WI38 (cell line): ENCODE measurements around the gene FYN.
A peak's percentile ranks its signal among the peaks of the same experiment; 100 is the strongest.

Source experiments
- H3K4me3 ChIP-seq: 2 replicates; pipeline ENCODE4 v1.5.1; 2011; ENCODE audit warnings: low read depth, mild to moderate bottlenecking, control low read depth, low read length
- CTCF ChIP-seq: IDR thresholded peaks from 2 replicates; pipeline ENCODE4 v1.5.1; 2012; ENCODE audit warnings: low read depth, mild to moderate bottlenecking, control low read depth, low read length

The FYN gene

GRCh38 chr6:111710911-111711310 lies 162.3 kb downstream of the FYN start:
- no peak overlapping the region for H3K4me3 ChIP-seq
- TF ChIP-seq CTCF: no peak

GRCh38 chr6:111710439-111710838 lies 162.8 kb downstream of the FYN start:
- no peak for TF ChIP-seq CTCF
- no peak overlapping the region for H3K4me3 ChIP-seq

- peak; percentile 26; the same call in 1 of the 2 replicates for TF ChIP-seq CTCF
- H3K4me3 ChIP-seq: no peak overlapping the region
Observed at GRCh38 chr6:111709615-111710398, 163.4 kb downstream of the FYN start.

- no peak for TF ChIP-seq CTCF
- H3K4me3 ChIP-seq: no peak overlapping the region
Observed at GRCh38 chr6:111709201-111709600, 164.1 kb downstream of the FYN start.

- H3K4me3 ChIP-seq: no peak overlapping the region
- TF ChIP-seq CTCF: no peak
Observed at GRCh38 chr6:111707773-111708172, 165.5 kb downstream of the FYN start.

GRCh38 chr6:111706841-111707391 lies 166.3 kb downstream of the FYN start:
- no peak for TF ChIP-seq CTCF
- H3K4me3 ChIP-seq: no peak overlapping the region

- no peak for TF ChIP-seq CTCF
- no peak overlapping the region for H3K4me3 ChIP-seq
Observed at GRCh38 chr6:111703723-111704122, 169.5 kb downstream of the FYN start.
